Astrocyte (in vitro differentiated cells and primary cell): ENCODE results near the gene CLDN1. TPM values are rescaled to one million over a fixed set of nuclear protein-coding genes. Genes with fewer than 3 reads are reported as not detected.
A peak's percentile ranks its signal among the peaks of the same experiment; 100 is the strongest.

ENCODE experiments used
- DNase-seq: peaks from one replicate; pipeline ENCODE4 v3.0.0-alpha.2; 2010; ENCODE audit warnings: low read depth
- FAIRE-seq: peaks from 2 replicates; lab custom pipeline; 2011; peaks lifted over from hg19 to GRCh38; lab: Jason Lieb, UNC
- H2AFZ ChIP-seq: 2 replicates; pipeline ENCODE4 v1.6.0; 2012; ENCODE audit warnings: low read depth, low read length, inconsistent platforms
- H3K27ac ChIP-seq: 2 replicates; pipeline ENCODE4 v1.5.1; 2011; ENCODE audit warnings: low read depth, low read length, inconsistent platforms
- H3K27me3 ChIP-seq: 2 replicates; pipeline ENCODE4 v1.6.0; 2011; ENCODE audit warnings: low read length, inconsistent platforms; ENCODE audit not compliant: insufficient read depth
- H3K36me3 ChIP-seq: 2 replicates; pipeline ENCODE4 v1.5.1; 2011; ENCODE audit warnings: low read length, inconsistent platforms; ENCODE audit not compliant: insufficient read depth
- H3K4me1 ChIP-seq: 2 replicates; pipeline ENCODE4 v1.5.1; 2011; ENCODE audit warnings: low read length, inconsistent platforms; ENCODE audit not compliant: insufficient read depth
- H3K4me2 ChIP-seq: 2 replicates; pipeline ENCODE4 v1.6.0; 2012; ENCODE audit warnings: low read length, inconsistent platforms
- H3K4me3 ChIP-seq: 2 replicates; pipeline ENCODE4 v1.5.1; 2011; ENCODE audit warnings: low read depth, mild to moderate bottlenecking, low read length, inconsistent platforms; ENCODE audit not compliant: insufficient read depth
- H3K79me2 ChIP-seq: 2 replicates; pipeline ENCODE4 v1.6.0; 2012; ENCODE audit warnings: mild to moderate bottlenecking, low read length, inconsistent platforms; ENCODE audit not compliant: insufficient read depth
- H3K9ac ChIP-seq: 2 replicates; pipeline ENCODE4 v1.6.0; 2012; ENCODE audit warnings: mild to moderate bottlenecking, low read length, inconsistent platforms
- H3K9me3 ChIP-seq: 2 replicates; pipeline ENCODE4 v1.5.1; 2012; ENCODE audit warnings: low read depth, mild to moderate bottlenecking, low read length, inconsistent platforms; ENCODE audit not compliant: insufficient read depth
- H4K20me1 ChIP-seq: 2 replicates; pipeline ENCODE4 v1.6.0; 2012; ENCODE audit warnings: low read length, inconsistent platforms; ENCODE audit not compliant: insufficient read depth
- H3K27ac Mint-ChIP-seq: one replicate; pipeline ENCODE4 v1.8.0; 2021; ENCODE audit warnings: mild to moderate bottlenecking, mixed read lengths; ENCODE audit not compliant: unreplicated experiment
- H3K27me3 Mint-ChIP-seq: one replicate; pipeline ENCODE4 v1.8.0; 2021; ENCODE audit warnings: low read depth, mixed read lengths; ENCODE audit not compliant: unreplicated experiment
- H3K36me3 Mint-ChIP-seq: one replicate; pipeline ENCODE4 v1.8.0; 2021; ENCODE audit warnings: low read depth, mixed read lengths; ENCODE audit not compliant: unreplicated experiment
- H3K4me1 Mint-ChIP-seq: one replicate; pipeline ENCODE4 v1.8.0; 2021; ENCODE audit warnings: low read depth, mixed read lengths; ENCODE audit not compliant: unreplicated experiment
- H3K4me3 Mint-ChIP-seq: one replicate; pipeline ENCODE4 v1.8.0; 2021; ENCODE audit warnings: mild to moderate bottlenecking, moderate library complexity, mixed read lengths; ENCODE audit not compliant: unreplicated experiment
- H3K9me3 Mint-ChIP-seq: one replicate; pipeline ENCODE4 v1.8.0; 2021; ENCODE audit warnings: mild to moderate bottlenecking, mixed read lengths; ENCODE audit not compliant: unreplicated experiment
- EZH2 ChIP-seq: IDR thresholded peaks from 2 replicates; pipeline ENCODE4 v1.6.1; 2012; ENCODE audit warnings: mild to moderate bottlenecking, low read length, inconsistent platforms; ENCODE audit not compliant: insufficient read depth
- total RNA-seq: library from RNA; stranded (reverse); gene quantifications from 2 replicates; pipeline ENCODE4 v1.2.1, GENCODE V29; 2021
- TF ChIP-seq, protein P1 (sequence below): IDR thresholded peaks from 2 replicates; pipeline ENCODE4 v1.5.1; 2011; ENCODE audit warnings: low read depth, mild to moderate bottlenecking, inconsistent platforms, low read length, moderate library complexity; ENCODE audit not compliant: insufficient read depth

The CLDN1 gene
- total RNA-seq, 1 donor from 2014 or later: 35.6 TPM

DNA sequence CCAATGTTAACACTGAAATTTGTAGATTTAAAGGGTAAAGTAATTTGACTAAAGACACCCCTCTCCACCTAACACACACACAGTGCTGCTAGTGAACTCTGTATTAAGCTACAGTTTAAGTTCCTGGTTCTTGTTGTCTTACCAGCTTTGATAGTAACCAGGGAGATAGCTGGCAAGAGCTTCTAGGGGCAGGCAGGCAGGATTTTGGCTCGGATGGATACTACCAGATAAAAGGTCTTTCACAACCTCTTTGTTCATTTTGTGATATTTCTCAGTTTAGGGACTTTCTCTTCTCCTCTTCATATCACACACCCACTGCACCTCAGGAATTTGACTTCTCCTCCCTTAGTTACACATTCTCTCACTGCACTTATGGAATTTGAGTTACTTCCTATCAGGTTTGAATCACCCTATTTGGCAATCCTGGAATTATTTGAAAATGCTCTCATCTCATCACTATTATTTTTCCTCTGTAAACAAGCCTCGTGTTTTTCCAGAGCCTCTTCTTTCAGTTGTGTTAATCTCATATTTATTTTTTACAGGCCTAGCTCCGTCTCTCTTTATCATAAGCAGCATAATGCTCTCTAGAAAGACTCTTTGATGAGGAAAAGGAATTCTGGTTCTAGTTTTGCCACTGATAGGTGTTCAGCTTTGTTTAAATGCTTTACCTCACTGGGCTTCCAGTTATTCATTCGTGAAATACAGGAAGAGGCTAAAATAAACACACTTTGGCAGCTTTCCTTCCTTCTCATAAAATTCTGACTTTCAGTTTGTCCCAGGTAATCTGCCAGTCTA, 23.0 kb upstream of the CLDN1 start:
- DNase-seq: peak; percentile 98
- Histone ChIP-seq H3K27me3 (no peaks in the 10 kb centered on the region), H3K9ac (peak overlapping the region; percentile 78), H3K36me3 (no peaks in the 10 kb centered on the region), H3K4me3 (peak overlapping the region; percentile 19), H3K27ac (peak overlapping the region; percentile 94), H3K4me2 (peak overlapping the region; percentile 74), H3K4me1 (peaks cover 14% of the 10 kb centered on the region), H4K20me1 (no peaks in the 10 kb centered on the region), H2AFZ (peak overlapping the region; percentile 14), H3K9me3 (peaks cover 2% of the 10 kb centered on the region), H3K79me2 (no peaks in the 10 kb centered on the region)
- Mint-ChIP-seq H3K4me3 (peak overlapping the region; percentile 23), H3K27me3 (no peaks in the 10 kb centered on the region), H3K9me3 (peaks cover 7% of the 10 kb centered on the region), H3K36me3 (peaks cover 6% of the 10 kb centered on the region), H3K4me1 (peaks cover 21% of the 10 kb centered on the region), H3K27ac (peak overlapping the region; percentile 98)
- peak; percentile 98 for FAIRE-seq
- TF ChIP-seq, protein P1, sequence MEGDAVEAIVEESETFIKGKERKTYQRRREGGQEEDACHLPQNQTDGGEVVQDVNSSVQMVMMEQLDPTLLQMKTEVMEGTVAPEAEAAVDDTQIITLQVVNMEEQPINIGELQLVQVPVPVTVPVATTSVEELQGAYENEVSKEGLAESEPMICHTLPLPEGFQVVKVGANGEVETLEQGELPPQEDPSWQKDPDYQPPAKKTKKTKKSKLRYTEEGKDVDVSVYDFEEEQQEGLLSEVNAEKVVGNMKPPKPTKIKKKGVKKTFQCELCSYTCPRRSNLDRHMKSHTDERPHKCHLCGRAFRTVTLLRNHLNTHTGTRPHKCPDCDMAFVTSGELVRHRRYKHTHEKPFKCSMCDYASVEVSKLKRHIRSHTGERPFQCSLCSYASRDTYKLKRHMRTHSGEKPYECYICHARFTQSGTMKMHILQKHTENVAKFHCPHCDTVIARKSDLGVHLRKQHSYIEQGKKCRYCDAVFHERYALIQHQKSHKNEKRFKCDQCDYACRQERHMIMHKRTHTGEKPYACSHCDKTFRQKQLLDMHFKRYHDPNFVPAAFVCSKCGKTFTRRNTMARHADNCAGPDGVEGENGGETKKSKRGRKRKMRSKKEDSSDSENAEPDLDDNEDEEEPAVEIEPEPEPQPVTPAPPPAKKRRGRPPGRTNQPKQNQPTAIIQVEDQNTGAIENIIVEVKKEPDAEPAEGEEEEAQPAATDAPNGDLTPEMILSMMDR: no peak
- no peak for TF ChIP-seq EZH2

DNA sequence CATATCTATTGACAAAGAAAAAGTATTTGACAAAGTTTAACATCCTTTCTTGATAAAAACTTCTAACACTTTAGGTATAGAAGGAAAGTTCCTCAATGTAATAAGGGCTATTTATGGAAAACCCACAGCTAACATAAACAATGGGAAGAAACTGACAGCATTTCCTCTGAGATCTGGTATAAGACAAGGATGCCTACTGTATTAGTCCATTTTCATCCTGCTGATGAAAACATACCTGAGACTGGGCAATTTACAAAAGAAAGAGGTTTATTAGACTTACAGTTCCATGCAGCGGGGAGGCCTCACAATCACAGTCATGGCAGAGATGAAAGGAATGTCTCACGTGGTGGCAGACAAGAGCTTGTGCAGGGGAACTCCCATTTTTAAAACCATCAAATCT, 17.8 kb upstream of the CLDN1 start:
- no peaks in the 10 kb centered on the region for H4K20me1 ChIP-seq
- peaks cover 7% of the 10 kb centered on the region for H3K36me3 Mint-ChIP-seq
- no peak overlapping the region for H2AFZ ChIP-seq
- no peak overlapping the region for H3K4me3 ChIP-seq
- H3K36me3 ChIP-seq: no peaks in the 10 kb centered on the region
- no peak for FAIRE-seq
- H3K4me2 ChIP-seq: no peak overlapping the region
- H3K9me3 Mint-ChIP-seq: peaks cover 8% of the 10 kb centered on the region
- H3K27ac ChIP-seq: no peak overlapping the region
- peaks cover 13% of the 10 kb centered on the region for H3K4me1 ChIP-seq
- peaks cover 17% of the 10 kb centered on the region for H3K4me1 Mint-ChIP-seq
- H3K9me3 ChIP-seq: peaks cover 3% of the 10 kb centered on the region
- peak; percentile 27 for DNase-seq
- H3K9ac ChIP-seq: no peak overlapping the region
- no peak for TF ChIP-seq EZH2
- TF ChIP-seq, protein P1: no peak
- H3K27me3 Mint-ChIP-seq: no peaks in the 10 kb centered on the region
- no peaks in the 10 kb centered on the region for H3K27me3 ChIP-seq
- no peak overlapping the region for H3K4me3 Mint-ChIP-seq
- no peaks in the 10 kb centered on the region for H3K79me2 ChIP-seq
- H3K27ac Mint-ChIP-seq: peak overlapping the region; percentile 79

DNA sequence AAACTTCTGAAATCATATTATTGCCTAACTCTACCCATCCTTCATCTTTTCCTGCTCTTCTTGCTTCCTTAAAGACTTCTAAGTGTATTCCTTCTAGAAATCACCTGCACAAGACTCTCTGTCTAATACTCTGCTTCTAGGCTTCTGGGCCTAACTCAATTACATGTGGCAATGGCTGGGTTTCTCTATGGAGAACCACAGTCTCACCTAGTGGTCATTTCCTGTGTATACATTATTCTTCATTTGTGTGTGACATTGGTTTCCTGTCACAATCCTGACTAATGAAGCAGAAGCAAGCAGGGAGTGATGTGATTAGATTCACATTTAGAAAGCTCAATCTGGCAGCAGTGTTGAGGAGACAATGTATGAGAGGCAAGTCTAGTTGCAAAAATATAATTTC, 16.9 kb upstream of the CLDN1 start:
- DNase-seq (peak; percentile 56), FAIRE-seq (no peak)
- peaks cover 8% of the 10 kb centered on the region for H3K9me3 Mint-ChIP-seq
- no peaks in the 10 kb centered on the region for H3K36me3 ChIP-seq
- no peak overlapping the region for H3K4me3 ChIP-seq
- H3K4me1 ChIP-seq: peaks cover 8% of the 10 kb centered on the region
- peak overlapping the region; percentile 2 for H3K27ac Mint-ChIP-seq
- peaks cover 7% of the 10 kb centered on the region for H3K36me3 Mint-ChIP-seq
- no peaks in the 10 kb centered on the region for H3K79me2 ChIP-seq
- peaks cover 3% of the 10 kb centered on the region for H3K9me3 ChIP-seq
- H3K9ac ChIP-seq: no peak overlapping the region
- H3K27ac ChIP-seq: no peak overlapping the region
- peaks cover 12% of the 10 kb centered on the region for H3K4me1 Mint-ChIP-seq
- no peak overlapping the region for H3K4me3 Mint-ChIP-seq
- H3K4me2 ChIP-seq: no peak overlapping the region
- H4K20me1 ChIP-seq: no peaks in the 10 kb centered on the region
- H2AFZ ChIP-seq: no peak overlapping the region
- no peaks in the 10 kb centered on the region for H3K27me3 ChIP-seq
- H3K27me3 Mint-ChIP-seq: no peaks in the 10 kb centered on the region
- TF ChIP-seq, protein P1: no peak
- TF ChIP-seq EZH2: no peak
